Measurements from ENCODE around the gene ZNF92. TPM values are rescaled to one million over a fixed set of nuclear protein-coding genes. Genes with fewer than 3 reads are reported as not detected.

Gene ZNF92
- total RNA-seq = 3.6 and 3.9 TPM in 2 replicates

DNA sequence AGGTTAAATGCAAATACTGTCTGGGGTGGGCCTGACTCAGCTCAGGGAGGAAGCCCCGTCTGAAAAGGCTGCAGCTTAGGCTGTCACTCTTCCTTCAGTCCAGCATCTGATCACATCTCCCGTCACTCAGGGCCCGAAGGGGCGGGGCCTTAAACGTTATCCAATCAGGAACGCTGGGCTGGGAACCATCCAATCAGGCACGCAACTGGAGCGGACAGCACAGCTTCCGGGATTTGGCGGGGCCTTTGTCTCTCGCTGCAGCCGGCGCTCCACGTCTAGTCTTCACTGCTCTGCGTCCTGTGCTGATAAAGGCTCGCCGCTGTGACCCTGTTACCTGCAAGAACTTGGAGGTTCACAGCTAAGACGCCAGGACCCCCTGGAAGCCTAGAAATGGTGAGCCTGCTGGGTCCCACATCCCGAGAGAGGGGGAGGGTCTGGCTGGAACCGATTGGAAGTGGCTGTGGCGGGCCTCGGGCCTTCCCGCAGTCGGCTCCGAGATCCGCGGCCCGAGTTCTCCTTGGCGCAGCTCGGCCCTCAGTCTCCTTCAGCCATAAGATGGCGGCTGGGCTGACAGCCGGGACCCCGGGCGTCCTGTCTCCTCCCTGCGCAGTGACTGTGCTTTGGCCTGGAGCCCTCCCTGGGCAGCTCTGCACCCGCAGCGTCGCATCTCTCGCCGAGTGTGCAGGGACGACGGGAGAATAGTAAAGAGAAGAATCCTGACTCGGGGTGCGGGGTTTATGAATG is at the start of gene ZNF92:
TSS of gene ZNF92 (plus strand) at position 248 of the 744 bp plus-strand sequence. CDS start at position 391, 143 bp downstream.

Data from smooth muscle cell of bladder (primary cell).